Hematopoietic multipotent progenitor cell treated with erythropoietin and hydrocortisone succinate and interleukin-3 and kit ligand, for 17 days (in vitro differentiated cells): ENCODE data around the gene ARSG.
"Not testable (repeated sequence)": the region's sequence is repeated elsewhere in the genome, so short reads cannot be mapped to it uniquely, and the experiment has no call there.

Source experiments
- DNase-seq: peaks from one replicate; pipeline ENCODE4 v3.0.0-alpha.2; 2015; ENCODE audit warnings: low spot score

Gene ARSG

DNA sequence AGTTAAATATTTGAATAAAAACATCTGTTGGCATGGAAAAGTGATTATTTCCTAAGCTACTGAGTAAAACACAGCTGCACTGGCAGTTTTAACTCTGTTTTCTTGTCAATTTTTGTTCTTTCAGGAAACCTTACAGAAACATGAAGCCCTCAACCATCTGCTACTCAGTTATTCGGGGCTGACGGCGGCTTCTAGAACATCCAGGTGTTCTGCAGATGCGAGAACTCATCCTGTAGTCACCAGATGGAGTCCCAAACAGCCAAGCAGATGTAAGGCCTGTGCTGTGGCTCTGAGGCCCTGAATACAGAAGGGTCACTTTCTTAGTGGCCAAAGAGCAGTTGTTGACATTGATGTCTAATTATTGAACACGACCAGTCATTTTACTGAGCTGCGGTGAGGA is 15.5 kb downstream of the ARSG start:
- DNase-seq = no peak

DNA sequence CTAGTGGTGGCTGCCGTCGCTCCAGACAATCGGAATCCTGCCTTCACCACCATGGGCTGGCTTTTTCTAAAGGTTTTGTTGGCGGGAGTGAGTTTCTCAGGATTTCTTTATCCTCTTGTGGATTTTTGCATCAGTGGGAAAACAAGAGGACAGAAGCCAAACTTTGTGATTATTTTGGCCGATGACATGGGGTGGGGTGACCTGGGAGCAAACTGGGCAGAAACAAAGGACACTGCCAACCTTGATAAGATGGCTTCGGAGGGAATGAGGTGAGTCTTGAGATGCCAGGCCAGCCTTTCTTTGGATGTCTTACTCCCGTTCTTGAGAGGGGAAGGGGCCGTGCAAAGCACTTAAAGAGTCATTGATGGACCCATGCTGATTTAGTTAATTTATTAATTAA is 16.1 kb downstream of the ARSG start:
- DNase-seq = no peak

DNA sequence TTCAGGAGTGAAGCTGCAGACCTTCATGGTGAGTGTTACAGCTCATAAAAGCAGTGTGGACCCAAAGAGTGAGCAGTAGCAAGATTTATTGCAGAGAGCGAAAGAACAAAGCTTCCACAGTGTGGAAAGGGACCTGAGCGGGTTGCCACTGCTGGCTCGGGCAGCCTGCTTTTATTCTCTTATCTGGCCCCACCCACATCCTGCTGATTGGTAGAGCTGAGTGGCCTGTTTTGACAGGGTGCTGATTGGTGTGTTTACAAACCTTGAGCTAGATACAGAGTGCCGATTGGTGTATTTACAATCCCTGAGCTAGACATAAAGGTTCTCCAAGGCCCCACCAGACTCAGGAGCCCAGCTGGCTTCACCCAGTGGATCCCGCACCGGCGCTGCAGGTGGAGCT is 17.2 kb downstream of the ARSG start:
- DNase-seq = not testable (repeated sequence)

DNA sequence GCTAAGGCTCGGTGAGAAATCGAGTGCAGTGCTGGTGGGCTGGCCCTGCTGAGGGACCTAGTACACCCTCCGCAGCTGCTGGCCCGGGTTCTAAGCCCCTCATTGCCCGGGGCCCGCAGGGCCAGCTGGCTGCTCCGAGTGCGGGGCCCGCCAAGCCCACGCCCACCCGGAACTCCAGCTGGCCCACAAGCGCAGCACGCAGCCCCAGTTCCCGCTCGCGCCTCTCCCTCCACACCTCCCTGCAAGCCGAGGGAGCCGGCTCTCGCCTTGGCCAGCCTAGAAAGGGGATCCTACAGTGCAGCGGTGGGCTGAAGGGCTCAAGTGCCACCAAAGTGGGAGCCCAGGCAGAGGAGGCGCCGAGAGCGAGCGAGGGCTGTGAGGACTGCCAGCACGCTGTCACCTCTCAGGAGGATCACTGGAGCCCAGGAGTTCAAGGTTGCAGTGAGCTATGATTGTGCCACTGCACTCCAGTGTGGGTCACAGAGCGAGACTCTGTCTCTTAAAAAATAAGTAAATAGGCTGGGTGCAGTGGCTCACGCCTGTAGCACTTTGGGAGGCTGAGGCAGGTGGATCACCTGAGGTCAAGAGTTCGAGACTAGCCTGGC is 17.9 kb downstream of the ARSG start:
- not testable (repeated sequence) for DNase-seq

DNA sequence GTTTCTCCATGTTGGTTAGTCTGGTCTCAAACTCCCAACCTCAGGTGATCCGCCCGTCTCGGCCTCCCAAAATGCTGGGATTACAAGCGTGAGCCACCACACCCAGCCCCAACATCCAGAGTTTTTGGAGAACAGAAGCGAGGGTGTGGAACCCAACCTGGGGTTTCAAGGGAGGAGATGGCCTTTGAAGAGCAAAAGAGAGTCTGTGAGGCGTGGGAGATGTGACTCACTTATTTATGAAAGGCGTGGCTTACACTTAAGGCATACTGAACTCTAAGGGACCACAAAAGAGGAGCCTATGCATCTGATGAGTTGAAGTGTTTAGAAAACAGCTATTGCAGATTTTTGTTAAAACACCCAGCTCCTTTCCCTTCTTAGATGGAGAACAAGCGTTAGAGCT is 18.9 kb downstream of the ARSG start:
- DNase-seq = no peak

DNA sequence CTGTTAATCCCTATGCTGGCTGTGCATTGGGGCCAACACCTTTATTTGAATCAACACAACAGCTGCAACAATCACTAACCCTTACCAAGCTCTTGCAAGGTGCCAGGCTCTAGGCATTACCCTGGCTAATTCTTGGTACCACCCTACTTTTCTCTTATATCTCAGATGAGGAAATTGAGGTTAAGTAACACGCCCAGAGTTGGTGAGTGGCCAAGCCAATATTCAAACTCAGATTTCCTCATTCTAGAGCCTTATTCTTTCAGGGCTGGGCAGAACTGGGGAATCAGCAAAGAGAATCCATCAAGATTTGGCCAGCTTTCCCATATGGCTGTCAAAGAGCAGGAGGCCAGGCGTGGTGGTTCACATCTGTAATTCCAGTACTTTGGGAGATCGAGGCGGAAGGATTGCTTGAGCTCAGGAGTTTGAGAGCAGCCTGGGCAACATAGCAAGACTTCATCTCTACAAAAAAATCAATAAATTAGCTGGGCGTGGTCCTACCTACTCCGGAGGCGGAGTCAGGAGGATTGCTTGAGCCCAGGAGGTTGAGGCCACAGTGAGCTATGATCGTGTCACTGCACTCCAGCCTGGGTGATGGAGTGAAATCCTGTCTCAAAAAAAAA is 23.7 kb downstream of the ARSG start:
- DNase-seq = no peak

DNA sequence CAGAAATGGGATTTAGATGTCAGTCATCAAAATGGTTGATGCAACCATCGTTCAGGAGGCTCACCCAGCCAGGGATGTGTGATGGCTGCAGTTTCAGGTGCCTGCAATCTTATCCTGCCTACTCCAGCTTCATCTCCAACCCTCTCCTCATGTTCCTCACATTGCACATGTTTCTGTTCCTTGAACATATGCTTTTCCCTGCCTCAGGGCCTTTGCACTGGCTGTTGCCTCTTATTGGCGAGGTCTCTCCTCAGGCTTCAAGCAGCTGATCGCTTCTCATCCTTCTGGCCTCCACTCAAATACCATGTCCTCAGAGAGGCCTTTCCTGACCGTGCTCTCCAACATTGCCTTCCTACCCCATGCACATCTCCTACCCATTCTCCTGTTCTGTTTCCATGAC is 24.6 kb downstream of the ARSG start:
- no peak for DNase-seq

DNA sequence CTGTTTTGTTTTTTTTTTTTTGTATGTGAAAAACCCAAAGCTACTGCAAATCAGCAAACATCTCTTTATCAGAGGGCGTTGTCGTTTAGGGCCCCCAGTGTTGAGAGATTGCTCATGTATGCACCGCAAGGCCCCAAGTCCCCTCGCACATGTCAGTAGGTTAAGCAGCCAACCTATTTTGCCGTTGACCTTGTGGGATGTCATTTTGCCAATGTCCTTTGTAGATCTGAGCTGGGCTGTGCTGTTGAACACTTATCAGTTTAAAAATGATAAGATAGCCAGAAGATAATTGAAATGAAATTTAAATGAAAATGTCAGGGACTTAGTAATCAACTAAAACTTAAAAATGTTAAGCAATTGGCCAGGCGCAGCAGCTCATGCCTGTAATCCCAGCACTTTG is 26.2 kb downstream of the ARSG start:
- DNase-seq = no peak

DNA sequence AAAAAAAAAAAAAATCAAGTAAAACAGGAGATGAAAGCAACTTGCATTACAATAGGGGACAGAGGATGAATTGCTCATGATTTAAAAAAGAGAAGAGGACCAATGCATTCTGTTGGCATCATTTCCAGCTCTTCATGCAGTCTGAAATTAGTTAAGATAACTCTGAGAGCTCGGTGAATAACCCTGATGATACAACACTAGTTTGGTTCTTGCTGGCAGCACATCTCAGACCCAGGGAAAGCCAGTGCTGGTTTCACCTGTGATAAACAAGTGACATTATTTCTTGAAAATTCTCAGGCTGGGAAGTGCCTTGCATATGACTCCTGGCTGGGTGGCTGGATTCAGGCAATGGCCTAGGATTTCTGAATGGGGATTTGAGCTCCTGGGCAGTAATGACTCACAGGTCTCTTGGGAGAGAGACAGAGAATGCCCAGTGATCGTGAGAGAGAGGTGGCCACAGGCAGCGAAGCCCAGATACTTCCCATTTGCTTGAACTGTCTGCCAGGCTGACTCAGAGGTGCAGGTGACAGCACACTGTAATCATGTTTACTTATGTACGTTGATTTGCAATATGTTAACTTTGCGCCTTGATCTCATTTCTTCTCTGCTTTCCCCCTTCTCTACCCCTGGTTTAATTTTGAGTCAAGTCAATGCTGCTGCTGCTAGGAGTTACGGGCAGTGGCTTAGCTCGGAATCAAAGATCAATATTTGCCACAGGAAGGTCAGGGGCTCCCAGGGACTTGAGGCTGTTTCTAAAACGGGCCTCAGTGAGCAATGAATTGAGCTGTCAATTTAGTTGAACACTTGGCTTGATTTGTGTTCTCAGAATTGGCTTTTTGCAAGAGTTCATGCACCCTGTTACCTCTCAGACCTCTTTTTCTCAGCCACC is 27.1 kb downstream of the ARSG start:
- no peak for DNase-seq

DNA sequence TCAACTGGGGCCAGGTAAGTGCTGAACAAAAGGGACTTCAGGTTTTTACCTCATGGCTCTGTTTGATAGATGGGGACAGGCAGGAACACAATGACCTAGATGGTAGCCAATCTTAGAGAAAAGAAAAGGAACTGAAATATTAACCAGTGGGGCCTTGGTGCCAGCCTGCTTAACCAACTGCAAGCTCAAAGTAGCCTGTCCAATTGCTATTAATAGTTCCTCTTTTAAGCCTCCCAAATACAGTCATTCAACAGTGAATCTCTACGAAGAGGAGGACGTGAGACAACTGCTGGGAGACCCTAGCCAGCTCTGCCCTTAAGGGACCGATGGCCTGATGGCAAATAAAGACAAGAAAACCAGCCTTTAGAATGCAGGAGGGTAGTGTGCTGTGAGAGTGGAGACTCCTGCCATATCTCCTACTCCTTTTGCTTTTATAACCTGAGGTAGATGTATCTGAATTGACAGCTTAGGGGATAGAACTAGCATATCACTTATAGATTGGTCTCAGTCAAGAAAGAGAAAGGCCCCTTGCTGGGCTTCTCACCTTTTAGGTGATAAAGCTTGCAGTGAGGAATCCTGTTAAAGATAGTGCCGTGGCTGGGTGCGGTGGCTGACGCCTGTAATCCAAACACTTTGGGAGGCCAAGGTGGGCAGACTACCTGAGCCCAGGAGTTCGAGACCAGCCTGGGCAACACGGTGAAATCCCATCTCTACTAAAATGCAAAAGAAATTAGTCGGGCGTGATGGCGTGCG is 28.3 kb downstream of the ARSG start:
- DNase-seq = no peak

DNA sequence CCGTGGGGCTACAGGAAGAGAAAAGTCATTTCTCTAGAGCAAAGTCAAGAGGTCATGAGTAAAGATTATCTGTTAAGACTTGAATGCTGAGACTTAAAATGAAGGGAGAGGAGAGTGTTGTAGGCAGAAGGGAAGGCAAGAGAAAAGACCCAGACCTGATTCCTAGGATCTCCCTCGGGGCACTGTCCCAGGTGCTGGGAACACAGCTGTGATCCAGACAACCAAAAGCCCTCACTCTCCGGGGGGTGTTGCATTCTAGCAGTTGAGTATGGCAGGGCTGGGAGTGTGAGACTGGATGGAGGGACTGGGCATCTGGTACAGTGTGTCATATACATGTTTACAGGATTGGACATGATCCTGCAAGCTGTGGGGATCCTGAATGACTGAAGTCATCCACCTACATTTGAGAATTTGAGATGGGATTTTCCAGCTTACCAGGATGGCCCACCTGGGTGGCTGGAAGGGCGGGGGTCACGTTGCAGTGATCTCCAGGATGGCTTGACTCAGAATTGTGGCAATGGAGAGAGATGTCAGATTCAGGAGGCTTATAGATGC is 29.1 kb downstream of the ARSG start:
- DNase-seq = no peak

DNA sequence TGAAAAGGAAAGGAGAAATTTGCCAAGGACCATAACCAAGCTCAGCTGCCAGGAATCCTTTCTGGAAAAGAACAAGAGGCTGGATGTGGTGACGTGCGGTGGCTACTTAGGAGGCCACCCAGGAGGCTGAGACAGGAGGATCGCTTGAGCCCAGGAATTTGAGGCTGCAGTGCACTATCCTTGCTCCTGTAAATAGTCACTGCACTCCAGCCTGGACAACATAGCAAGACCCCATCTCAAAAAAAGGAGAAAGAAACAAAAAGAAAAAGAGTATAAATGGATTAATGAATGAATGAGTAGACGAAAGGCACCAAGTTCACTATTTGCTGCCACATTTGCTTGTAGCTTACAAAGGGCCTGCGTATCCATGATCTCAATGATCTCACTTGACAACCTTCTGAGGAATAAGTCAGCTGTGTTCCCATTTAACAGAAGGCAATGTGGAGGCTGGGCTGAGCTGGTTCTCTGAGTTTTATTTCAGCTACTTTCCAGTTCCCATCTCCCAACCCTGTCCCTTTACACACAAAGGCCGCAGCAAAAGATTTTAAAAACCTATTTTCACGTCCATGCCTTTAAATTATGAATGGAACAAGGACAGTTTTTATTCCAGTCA is 29.8 kb downstream of the ARSG start:
- no peak for DNase-seq

DNA sequence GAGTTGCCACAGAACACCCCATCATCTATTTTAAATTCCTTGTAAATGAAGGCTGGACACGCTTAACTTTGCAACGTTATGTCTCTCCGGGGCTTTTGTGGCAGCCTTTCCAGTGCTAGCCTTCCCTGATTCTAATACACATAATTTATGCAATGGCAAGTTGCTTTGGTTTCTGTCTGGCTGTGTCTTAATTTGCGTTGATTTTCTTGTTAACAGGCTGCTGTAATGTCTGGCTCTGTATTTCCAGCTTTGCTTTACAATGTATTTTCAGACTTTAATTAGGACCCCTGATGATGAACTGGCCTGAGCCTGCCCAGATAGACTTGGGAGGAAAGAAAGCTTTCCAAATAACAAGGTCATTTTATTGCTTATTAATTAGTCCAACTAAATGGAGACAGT is 30.3 kb downstream of the ARSG start:
- DNase-seq = no peak

DNA sequence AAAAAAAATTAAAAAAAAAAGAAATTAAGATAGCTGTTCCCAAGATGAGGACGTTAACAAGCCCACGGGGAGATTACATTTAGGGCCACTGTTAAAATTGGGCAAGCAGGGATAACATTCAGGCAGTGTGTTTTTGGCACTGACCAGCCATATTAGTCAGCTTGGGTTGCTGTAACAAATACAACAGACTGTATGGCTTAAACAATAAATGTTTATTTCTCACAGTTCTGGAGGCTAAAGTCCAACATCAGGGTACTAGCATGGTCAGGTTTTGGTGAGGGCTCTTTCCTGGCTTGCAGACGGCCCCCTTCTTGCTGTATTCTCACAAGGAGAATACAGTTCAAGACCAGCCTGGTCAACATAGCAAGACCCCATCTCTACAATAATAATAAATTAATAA is 31.3 kb downstream of the ARSG start:
- DNase-seq = no peak

DNA sequence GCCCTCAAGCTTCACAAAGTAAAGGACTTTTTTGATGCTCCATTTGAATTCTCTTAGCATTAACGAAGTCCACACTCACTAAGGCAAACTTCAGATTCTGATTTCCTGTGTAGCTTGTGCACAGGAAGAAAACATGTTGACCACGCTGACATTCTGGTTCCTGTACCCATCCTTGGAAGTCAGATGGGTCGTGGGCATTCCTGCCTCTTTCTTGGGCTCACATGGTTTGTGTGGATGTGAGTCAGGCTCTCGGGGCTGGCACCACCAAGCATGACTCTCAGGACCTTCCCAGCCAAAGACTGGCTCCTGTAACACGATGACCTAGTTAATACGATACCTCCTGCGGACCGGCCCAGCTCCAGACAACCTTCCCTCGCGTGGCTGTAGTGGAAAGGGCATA is 32.8 kb downstream of the ARSG start:
- no peak for DNase-seq

DNA sequence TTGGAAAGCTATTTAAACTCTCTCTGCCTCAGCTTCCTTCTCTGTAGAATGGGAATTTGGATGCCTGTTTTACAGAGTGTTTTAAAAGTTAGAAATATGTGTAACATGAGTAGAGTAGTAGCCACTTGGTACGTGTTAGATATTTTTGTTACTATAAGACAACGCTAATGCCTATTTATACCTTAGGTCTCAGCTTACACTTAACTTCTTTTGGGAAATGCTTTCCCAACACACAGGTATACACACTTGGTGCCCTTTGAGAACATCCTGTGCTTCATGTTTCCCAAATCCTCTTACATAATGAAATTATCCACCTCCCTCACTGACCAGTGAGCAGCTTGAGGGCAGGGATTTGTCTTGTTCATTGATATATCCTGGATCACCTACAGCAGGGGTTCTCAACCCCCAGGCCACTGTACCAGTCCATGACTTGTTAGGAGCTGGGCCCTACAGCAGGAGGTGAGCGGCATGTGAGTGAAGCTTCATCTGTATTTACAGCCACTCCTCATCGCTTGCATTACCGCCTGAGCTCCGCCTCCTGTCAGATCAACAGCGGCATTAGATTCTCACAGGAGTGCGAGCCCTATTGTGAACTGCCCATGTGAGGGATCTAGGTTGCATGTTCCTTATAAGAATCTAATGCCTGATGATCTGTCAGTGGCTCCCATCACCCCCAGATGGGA is 33.5 kb downstream of the ARSG start:
- no peak for DNase-seq

DNA sequence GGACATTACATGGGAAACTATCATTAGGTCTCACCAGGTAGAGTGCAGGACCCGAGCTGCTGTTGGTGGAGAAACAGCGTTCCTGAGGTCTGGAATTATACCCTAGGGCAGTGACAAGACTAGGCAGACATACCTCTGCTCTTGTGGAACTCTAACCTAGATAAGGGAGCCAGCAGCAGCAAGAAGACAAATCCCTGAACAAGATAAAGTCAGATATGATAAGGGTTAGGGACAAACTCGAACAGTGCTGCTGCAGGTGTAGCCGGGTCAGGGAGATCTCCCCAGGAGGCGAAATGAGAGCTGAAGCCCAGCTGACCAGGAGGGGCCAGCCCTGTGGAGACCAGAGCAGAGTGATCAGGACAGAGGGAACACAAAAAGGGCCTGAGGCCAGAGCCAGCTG is 34.7 kb downstream of the ARSG start:
- DNase-seq = no peak

DNA sequence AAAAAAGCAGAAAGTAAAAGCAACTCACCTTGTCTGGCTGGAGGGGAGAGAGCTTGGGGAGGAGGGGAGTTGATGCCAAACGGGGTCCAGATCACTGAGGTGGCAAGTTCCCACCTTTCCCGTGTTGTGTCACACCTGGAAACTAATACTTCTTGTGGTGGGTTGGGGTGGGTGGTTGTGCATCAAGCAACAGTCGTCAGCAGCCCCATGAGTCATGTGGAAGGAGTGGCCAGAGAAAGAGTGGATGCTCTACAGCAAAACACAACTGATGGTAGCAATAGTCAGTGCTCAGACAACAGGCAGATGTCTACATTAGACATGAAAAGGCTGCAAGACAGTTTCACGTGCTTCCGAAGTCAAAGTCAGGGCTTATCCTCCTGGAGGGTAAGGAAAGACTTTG is 35.4 kb downstream of the ARSG start:
- no peak for DNase-seq

DNA sequence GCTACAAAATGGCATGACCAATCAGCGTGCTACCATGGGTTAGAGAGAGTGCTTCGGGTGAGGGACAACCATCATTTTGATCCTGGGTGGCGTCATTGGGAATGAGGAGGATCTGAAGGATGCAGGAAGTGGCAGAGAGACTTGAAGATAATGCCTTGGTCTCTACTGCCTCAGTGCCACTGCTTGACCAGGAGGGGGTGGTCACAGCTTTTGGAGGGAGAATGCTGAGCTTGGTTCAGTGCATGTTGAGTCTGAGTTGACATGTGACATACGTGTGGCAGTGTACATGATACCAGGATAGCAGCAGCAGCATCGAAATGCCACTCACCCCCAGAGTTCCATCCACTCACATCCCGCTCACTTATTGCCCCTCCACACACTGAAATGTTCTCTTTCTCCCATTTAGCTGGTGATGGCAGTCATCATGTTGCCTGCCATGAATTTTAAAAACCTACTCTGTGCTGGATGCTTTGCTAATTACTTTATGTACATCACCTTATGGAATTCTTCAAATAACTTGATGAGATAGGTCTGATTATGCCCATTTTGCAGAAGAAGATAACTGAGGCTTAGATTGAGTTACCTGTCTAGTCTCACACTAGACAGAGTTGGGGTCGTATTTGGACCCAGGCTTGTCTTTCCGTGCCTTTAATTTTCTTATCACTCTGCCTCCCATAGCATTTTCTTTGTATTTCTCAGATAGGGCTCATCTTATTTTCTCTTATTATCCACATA is 36.7 kb downstream of the ARSG start:
- no peak for DNase-seq

DNA sequence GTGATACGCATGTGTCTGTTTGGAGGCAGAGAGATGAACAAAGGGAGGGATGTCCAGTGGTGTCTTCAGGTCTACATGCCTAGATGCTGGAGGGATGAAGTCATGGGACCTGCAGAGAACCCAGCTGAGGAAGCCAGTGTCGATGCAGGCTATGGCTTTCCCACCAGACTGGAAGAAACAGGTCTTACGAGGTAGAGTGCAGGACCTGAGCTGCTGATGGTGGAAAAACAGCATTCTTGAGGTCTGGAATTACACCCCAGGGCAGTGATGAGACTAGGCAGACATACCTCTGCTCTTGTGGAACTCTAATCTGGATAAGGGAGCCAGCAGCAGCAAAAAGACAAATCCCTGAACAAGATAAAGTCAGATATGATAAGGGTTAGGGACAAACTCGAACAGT is 37.4 kb downstream of the ARSG start:
- no peak for DNase-seq

DNA sequence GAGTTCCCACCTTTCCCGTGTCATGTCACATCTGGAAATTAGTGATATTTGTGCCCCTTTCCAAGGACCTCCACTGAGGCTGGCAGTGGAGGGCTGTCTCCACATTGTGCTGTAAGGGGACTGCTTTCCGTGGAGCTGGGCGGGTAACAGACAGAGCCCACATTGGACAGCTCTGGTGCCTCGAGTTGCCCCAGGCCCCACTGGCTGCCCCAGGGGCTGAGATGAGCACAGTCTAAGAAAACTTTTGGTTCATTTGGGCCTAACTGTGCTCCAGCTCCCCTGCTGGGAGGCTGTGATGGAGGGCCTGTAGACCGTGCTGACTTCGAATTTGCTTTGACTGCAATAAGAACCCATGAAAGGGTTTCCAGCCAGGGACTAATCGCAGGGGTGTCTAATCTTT is 38.0 kb downstream of the ARSG start:
- no peak for DNase-seq
